ENCODE results near the gene KCNS3.

DNA sequence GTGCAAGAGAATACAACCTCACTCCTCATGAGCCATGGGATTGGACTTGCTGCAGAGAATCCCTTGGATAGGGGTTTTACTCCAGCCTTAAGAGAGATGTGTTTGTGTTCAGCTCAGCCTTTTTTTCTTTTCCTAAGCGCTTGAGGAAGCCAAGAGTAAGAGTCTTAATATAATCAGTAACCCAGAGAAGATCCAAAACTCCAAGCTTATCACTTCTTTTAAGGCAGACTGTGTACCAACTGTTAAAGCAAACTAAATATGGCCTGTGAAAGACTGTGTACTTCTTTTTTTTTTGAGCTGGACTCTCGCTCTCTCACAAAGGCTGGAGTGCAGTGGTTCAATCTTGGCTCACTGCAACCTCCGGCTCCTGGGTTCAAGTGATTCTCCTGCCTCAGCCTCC is 31.8 kb upstream of the KCNS3 start:
- TF ChIP-seq, protein P1, sequence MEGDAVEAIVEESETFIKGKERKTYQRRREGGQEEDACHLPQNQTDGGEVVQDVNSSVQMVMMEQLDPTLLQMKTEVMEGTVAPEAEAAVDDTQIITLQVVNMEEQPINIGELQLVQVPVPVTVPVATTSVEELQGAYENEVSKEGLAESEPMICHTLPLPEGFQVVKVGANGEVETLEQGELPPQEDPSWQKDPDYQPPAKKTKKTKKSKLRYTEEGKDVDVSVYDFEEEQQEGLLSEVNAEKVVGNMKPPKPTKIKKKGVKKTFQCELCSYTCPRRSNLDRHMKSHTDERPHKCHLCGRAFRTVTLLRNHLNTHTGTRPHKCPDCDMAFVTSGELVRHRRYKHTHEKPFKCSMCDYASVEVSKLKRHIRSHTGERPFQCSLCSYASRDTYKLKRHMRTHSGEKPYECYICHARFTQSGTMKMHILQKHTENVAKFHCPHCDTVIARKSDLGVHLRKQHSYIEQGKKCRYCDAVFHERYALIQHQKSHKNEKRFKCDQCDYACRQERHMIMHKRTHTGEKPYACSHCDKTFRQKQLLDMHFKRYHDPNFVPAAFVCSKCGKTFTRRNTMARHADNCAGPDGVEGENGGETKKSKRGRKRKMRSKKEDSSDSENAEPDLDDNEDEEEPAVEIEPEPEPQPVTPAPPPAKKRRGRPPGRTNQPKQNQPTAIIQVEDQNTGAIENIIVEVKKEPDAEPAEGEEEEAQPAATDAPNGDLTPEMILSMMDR (conservative IDR thresholded peaks at IDR 0.05; ENCODE audit: low read depth, low read length) = no peak
- no peak for TF ChIP-seq MAZ (IDR thresholded peaks at IDR 0.05; ENCODE audit: borderline replicate concordance, low read depth, low read length)
- no peak for TF ChIP-seq POLR2A (IDR thresholded peaks at IDR 0.05; ENCODE audit: low read depth, low read length)
- TF ChIP-seq RAD21 (IDR thresholded peaks at IDR 0.05; ENCODE audit: low read length) = no peak
- TF ChIP-seq SMC3 (IDR thresholded peaks at IDR 0.05; ENCODE audit: low read depth, low read length) = no peak
- TF ChIP-seq BHLHE40 (IDR thresholded peaks at IDR 0.05; ENCODE audit: low read depth, low read length) = no peak
- TF ChIP-seq, protein P2, sequence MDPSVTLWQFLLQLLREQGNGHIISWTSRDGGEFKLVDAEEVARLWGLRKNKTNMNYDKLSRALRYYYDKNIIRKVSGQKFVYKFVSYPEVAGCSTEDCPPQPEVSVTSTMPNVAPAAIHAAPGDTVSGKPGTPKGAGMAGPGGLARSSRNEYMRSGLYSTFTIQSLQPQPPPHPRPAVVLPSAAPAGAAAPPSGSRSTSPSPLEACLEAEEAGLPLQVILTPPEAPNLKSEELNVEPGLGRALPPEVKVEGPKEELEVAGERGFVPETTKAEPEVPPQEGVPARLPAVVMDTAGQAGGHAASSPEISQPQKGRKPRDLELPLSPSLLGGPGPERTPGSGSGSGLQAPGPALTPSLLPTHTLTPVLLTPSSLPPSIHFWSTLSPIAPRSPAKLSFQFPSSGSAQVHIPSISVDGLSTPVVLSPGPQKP (IDR thresholded peaks at IDR 0.05; ENCODE audit: borderline replicate concordance, low read depth, low read length) = no peak

Data from IMR-90 (cell line).